ENCODE results near the gene TMEM125.

TMEM125 gene

GRCh38 chr1:43305926-43306687 lies 36.3 kb downstream of the TMEM125 start:
- no peaks in the 10 kb centered on the region for H3K9me3 ChIP-seq (ENCODE audit: control insufficient read depth, low read length)
- no peak overlapping the region for H3K4me3 ChIP-seq (ENCODE audit: extremely low read depth, insufficient read depth, low read length, poor library complexity, severe bottlenecking)
- H3K36me3 ChIP-seq (ENCODE audit: control insufficient read depth, insufficient read depth, low read length): no peaks in the 10 kb centered on the region
- H3K27ac ChIP-seq (ENCODE audit: low read depth, low read length, severe bottlenecking): no peak overlapping the region
- 93 to 94% methylated on average over 5 to 6 of the region's 6 CpGs for WGBS, 2 experiments (ENCODE audit: insufficient coverage in 2 of 2)
- no peaks in the 10 kb centered on the region for H3K4me1 ChIP-seq (ENCODE audit: control insufficient read depth, insufficient read depth, low read length, poor library complexity, severe bottlenecking)

DNA sequence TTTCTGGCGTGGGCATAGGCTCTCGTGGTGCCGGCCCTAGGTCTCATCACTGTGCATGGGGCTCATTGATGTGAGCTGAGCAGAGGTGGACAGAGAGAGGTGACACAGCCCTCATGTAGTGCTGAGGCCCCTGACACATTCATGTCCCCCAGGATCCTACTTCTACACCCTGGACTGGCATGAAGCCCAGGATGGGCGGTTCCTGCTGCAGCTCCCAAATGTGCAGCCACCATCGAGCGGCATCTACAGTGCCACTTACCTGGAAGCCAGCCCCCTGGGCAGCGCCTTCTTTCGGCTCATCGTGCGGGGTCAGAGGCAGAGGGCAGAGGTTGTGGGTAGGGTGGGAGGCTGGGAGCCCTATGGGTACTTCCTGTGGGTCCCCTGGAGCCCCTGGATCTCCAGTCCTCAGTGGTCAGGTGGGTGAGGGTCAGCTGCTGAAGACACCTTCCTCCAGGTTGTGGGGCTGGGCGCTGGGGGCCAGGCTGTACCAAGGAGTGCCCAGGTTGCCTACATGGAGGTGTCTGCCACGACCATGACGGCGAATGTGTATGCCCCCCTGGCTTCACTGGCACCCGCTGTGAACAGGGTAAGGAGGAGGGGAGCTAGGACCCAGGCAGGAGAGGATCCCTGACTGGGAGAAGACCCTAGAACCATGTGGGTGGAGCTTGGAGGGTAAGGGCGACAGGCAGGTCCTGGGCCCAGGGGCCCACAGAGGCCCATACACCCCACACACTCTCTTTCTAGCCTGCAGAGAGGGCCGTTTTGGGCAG lies 37.1 kb downstream of the TMEM125 start:
- 94% methylated on average over 14 to 16 of the region's 17 CpGs for WGBS, 2 experiments (ENCODE audit: insufficient coverage in 2 of 2)
- no peaks in the 10 kb centered on the region for H3K4me1 ChIP-seq (ENCODE audit: control insufficient read depth, insufficient read depth, low read length, poor library complexity, severe bottlenecking)

GRCh38 chr1:43307458-43308158 lies 37.8 kb downstream of the TMEM125 start:
- Histone ChIP-seq H3K4me3 (ENCODE audit: extremely low read depth, insufficient read depth, low read length, poor library complexity, severe bottlenecking) (no peak overlapping the region), H3K36me3 (ENCODE audit: control insufficient read depth, insufficient read depth, low read length) (peaks cover 4% of the 10 kb centered on the region)
- WGBS, 2 experiments (ENCODE audit: insufficient coverage in 2 of 2): 95 to 97% methylated on average over 9 of the region's 9 CpGs

More for the DNA sequence above, 37.1 kb downstream of the TMEM125 start:
- Histone ChIP-seq H3K36me3 (ENCODE audit: control insufficient read depth, insufficient read depth, low read length) (peaks cover 4% of the 10 kb centered on the region), H3K9me3 (ENCODE audit: control insufficient read depth, low read length) (no peaks in the 10 kb centered on the region), H3K27ac (ENCODE audit: low read depth, low read length, severe bottlenecking) (no peak overlapping the region), H3K4me3 (ENCODE audit: extremely low read depth, insufficient read depth, low read length, poor library complexity, severe bottlenecking) (no peak overlapping the region)

GRCh38 chr1:43308635-43309404 lies 39.0 kb downstream of the TMEM125 start:
- Histone ChIP-seq H3K36me3 (ENCODE audit: control insufficient read depth, insufficient read depth, low read length) (peaks cover 9% of the 10 kb centered on the region), H3K27ac (ENCODE audit: low read depth, low read length, severe bottlenecking) (no peak overlapping the region), H3K4me3 (ENCODE audit: extremely low read depth, insufficient read depth, low read length, poor library complexity, severe bottlenecking) (no peak overlapping the region), H3K4me1 (ENCODE audit: control insufficient read depth, insufficient read depth, low read length, poor library complexity, severe bottlenecking) (no peaks in the 10 kb centered on the region), H3K9me3 (ENCODE audit: control insufficient read depth, low read length) (no peaks in the 10 kb centered on the region)
- 93 to 95% methylated on average over 18 to 20 of the region's 20 CpGs for WGBS, 2 experiments (ENCODE audit: insufficient coverage in 2 of 2)

More at GRCh38 chr1:43307458-43308158, 37.8 kb downstream of the TMEM125 start:
- no peaks in the 10 kb centered on the region for H3K4me1 ChIP-seq (ENCODE audit: control insufficient read depth, insufficient read depth, low read length, poor library complexity, severe bottlenecking)
- no peaks in the 10 kb centered on the region for H3K9me3 ChIP-seq (ENCODE audit: control insufficient read depth, low read length)
- H3K27ac ChIP-seq (ENCODE audit: low read depth, low read length, severe bottlenecking): no peak overlapping the region

- Histone ChIP-seq H3K9me3 (ENCODE audit: control insufficient read depth, low read length) (no peaks in the 10 kb centered on the region), H3K4me3 (ENCODE audit: extremely low read depth, insufficient read depth, low read length, poor library complexity, severe bottlenecking) (no peak overlapping the region), H3K36me3 (ENCODE audit: control insufficient read depth, insufficient read depth, low read length) (peaks cover 9% of the 10 kb centered on the region), H3K27ac (ENCODE audit: low read depth, low read length, severe bottlenecking) (no peak overlapping the region), H3K4me1 (ENCODE audit: control insufficient read depth, insufficient read depth, low read length, poor library complexity, severe bottlenecking) (no peaks in the 10 kb centered on the region)
- WGBS, 2 experiments (ENCODE audit: insufficient coverage in 2 of 2): 97% methylated on average over 13 of the region's 13 CpGs
Measured at GRCh38 chr1:43309405-43310025, 39.7 kb downstream of the TMEM125 start.

DNA sequence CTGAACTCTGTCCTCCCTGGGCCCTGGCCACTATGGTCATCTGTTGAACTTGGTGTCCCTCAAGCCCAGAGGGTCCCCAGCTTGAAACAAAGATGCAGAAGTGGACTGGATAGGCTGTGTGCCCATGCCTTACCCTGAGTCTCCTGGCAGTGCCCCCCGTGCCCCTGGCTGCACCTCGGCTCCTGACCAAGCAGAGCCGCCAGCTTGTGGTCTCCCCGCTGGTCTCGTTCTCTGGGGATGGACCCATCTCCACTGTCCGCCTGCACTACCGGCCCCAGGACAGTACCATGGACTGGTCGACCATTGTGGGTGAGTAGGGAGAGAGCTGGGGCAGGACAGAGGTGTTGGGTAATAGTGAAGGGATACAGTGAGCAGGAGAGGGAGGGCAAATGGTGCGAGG lies 41.7 kb downstream of the TMEM125 start:
- H3K36me3 ChIP-seq (ENCODE audit: control insufficient read depth, insufficient read depth, low read length): peaks cover 9% of the 10 kb centered on the region
- H3K4me3 ChIP-seq (ENCODE audit: extremely low read depth, insufficient read depth, low read length, poor library complexity, severe bottlenecking): no peak overlapping the region
- 95 to 96% methylated on average over 6 to 9 of the region's 9 CpGs for WGBS, 2 experiments (ENCODE audit: insufficient coverage in 2 of 2)
- no peak overlapping the region for H3K27ac ChIP-seq (ENCODE audit: low read depth, low read length, severe bottlenecking)
- no peaks in the 10 kb centered on the region for H3K9me3 ChIP-seq (ENCODE audit: control insufficient read depth, low read length)
- H3K4me1 ChIP-seq (ENCODE audit: control insufficient read depth, insufficient read depth, low read length, poor library complexity, severe bottlenecking): no peaks in the 10 kb centered on the region

GRCh38 chr1:43312212-43312623 lies 42.4 kb downstream of the TMEM125 start:
- H3K4me1 ChIP-seq (ENCODE audit: control insufficient read depth, insufficient read depth, low read length, poor library complexity, severe bottlenecking): no peaks in the 10 kb centered on the region
- 91 to 97% methylated on average over 17 to 19 of the region's 19 CpGs for WGBS, 2 experiments (ENCODE audit: insufficient coverage in 2 of 2)

GRCh38 chr1:43312663-43313515 lies 43.1 kb downstream of the TMEM125 start:
- Histone ChIP-seq H3K36me3 (ENCODE audit: control insufficient read depth, insufficient read depth, low read length) (peaks cover 9% of the 10 kb centered on the region), H3K4me1 (ENCODE audit: control insufficient read depth, insufficient read depth, low read length, poor library complexity, severe bottlenecking) (no peaks in the 10 kb centered on the region), H3K27ac (ENCODE audit: low read depth, low read length, severe bottlenecking) (no peak overlapping the region), H3K4me3 (ENCODE audit: extremely low read depth, insufficient read depth, low read length, poor library complexity, severe bottlenecking) (no peak overlapping the region), H3K9me3 (ENCODE audit: control insufficient read depth, low read length) (no peaks in the 10 kb centered on the region)
- WGBS, 2 experiments (ENCODE audit: insufficient coverage in 2 of 2): 96 to 98% methylated on average over 22 to 23 of the region's 24 CpGs

More at GRCh38 chr1:43312212-43312623, 42.4 kb downstream of the TMEM125 start:
- H3K36me3 ChIP-seq (ENCODE audit: control insufficient read depth, insufficient read depth, low read length): peaks cover 9% of the 10 kb centered on the region
- no peak overlapping the region for H3K27ac ChIP-seq (ENCODE audit: low read depth, low read length, severe bottlenecking)
- no peak overlapping the region for H3K4me3 ChIP-seq (ENCODE audit: extremely low read depth, insufficient read depth, low read length, poor library complexity, severe bottlenecking)
- H3K9me3 ChIP-seq (ENCODE audit: control insufficient read depth, low read length): no peaks in the 10 kb centered on the region

GRCh38 chr1:43313771-43314170 lies 44.0 kb downstream of the TMEM125 start:
- no peak overlapping the region for H3K4me3 ChIP-seq (ENCODE audit: extremely low read depth, insufficient read depth, low read length, poor library complexity, severe bottlenecking)
- no peaks in the 10 kb centered on the region for H3K4me1 ChIP-seq (ENCODE audit: control insufficient read depth, insufficient read depth, low read length, poor library complexity, severe bottlenecking)
- WGBS, 2 experiments (ENCODE audit: insufficient coverage in 2 of 2): 89 to 95% methylated on average over 4 to 5 of the region's 10 CpGs
- H3K9me3 ChIP-seq (ENCODE audit: control insufficient read depth, low read length): no peaks in the 10 kb centered on the region
- H3K36me3 ChIP-seq (ENCODE audit: control insufficient read depth, insufficient read depth, low read length): peaks cover 9% of the 10 kb centered on the region
- no peak overlapping the region for H3K27ac ChIP-seq (ENCODE audit: low read depth, low read length, severe bottlenecking)
